ENCODE results near the gene MACF1. TPM values are rescaled to one million over a fixed set of nuclear protein-coding genes. Genes with fewer than 3 reads are reported as not detected.
A peak's percentile ranks its signal among the peaks of the same experiment; 100 is the strongest.

MACF1 gene
- total and polyA plus RNA-seq, 4 donors: 69.1 to 966 (median 233) TPM

GRCh38 chr1:39261712-39262221, 57.3 kb downstream of the MACF1 start:
- no peak for DNase-seq
- H3K9ac ChIP-seq (ENCODE audit: insufficient read depth in 1 of 2, low read length in 2 of 2): no peak overlapping the region
- H3K4me1 ChIP-seq (ENCODE audit: control insufficient read depth in 5 of 5, insufficient read depth in 5 of 5, low read length in 5 of 5): peaks cover 0 to 15% (median 5%) of the 10 kb centered on the region in 5 donors
- peaks cover 3 to 28% (median 9%) of the 10 kb centered on the region in 4 donors for H3K36me3 ChIP-seq (ENCODE audit: control insufficient read depth in 4 of 4, insufficient read depth in 4 of 4, low read length in 4 of 4)
- no peak for TF ChIP-seq CTCF (IDR thresholded peaks at IDR 0.05; ENCODE audit: control extremely low read depth, extremely low read depth)
- 78 to 79% methylated on average over 2 of the region's 2 CpGs for WGBS, 2 donors
- H3K9me3 ChIP-seq (ENCODE audit: control insufficient read depth in 4 of 4, insufficient read depth in 3 of 4, low read length in 3 of 4): no peaks in the 10 kb centered on the region
- H3K27me3 ChIP-seq (ENCODE audit: control insufficient read depth in 3 of 3, insufficient read depth in 3 of 3, low read length in 2 of 3): no peaks in the 10 kb centered on the region
- H3K27ac ChIP-seq (ENCODE audit: low read depth in 1 of 2, low read length in 1 of 2): peak overlapping the region in 1 of 2 donors; percentile 6
- no peak for ATAC-seq (ENCODE audit: insufficient read depth, low FRiP score)
- H3K4me3 ChIP-seq: no peak overlapping the region

GRCh38 chr1:39262802-39263201, 58.3 kb downstream of the MACF1 start:
- TF ChIP-seq CTCF (IDR thresholded peaks at IDR 0.05; ENCODE audit: control extremely low read depth, extremely low read depth): no peak
- DNase-seq (no peak), ATAC-seq (ENCODE audit: insufficient read depth, low FRiP score) (no peak)
- Histone ChIP-seq H3K27ac (ENCODE audit: low read depth in 1 of 2, low read length in 1 of 2) (no peak overlapping the region), H3K4me1 (ENCODE audit: control insufficient read depth in 5 of 5, insufficient read depth in 5 of 5, low read length in 5 of 5) (peaks cover 0 to 21% (median 11%) of the 10 kb centered on the region in 5 donors), H3K36me3 (ENCODE audit: control insufficient read depth in 4 of 4, insufficient read depth in 4 of 4, low read length in 4 of 4) (peaks cover 2 to 24% (median 7%) of the 10 kb centered on the region in 4 donors), H3K9me3 (ENCODE audit: control insufficient read depth in 4 of 4, insufficient read depth in 3 of 4, low read length in 3 of 4) (no peaks in the 10 kb centered on the region), H3K9ac (ENCODE audit: insufficient read depth in 1 of 2, low read length in 2 of 2) (no peak overlapping the region), H3K4me3 (no peak overlapping the region), H3K27me3 (ENCODE audit: control insufficient read depth in 3 of 3, insufficient read depth in 3 of 3, low read length in 2 of 3) (no peaks in the 10 kb centered on the region)
- WGBS, 2 donors: 62 to 64% methylated on average over 4 of the region's 4 CpGs

- Histone ChIP-seq H3K9ac (ENCODE audit: insufficient read depth in 1 of 2, low read length in 2 of 2) (no peak overlapping the region), H3K9me3 (ENCODE audit: control insufficient read depth in 4 of 4, insufficient read depth in 3 of 4, low read length in 3 of 4) (no peaks in the 10 kb centered on the region), H3K36me3 (ENCODE audit: control insufficient read depth in 4 of 4, insufficient read depth in 4 of 4, low read length in 4 of 4) (peaks cover 0 to 20% (median 9%) of the 10 kb centered on the region in 4 donors), H3K27ac (ENCODE audit: low read depth in 1 of 2, low read length in 1 of 2) (peak overlapping the region in 1 of 2 donors; percentile 56), H3K27me3 (ENCODE audit: control insufficient read depth in 3 of 3, insufficient read depth in 3 of 3, low read length in 2 of 3) (no peaks in the 10 kb centered on the region), H3K4me3 (no peak overlapping the region), H3K4me1 (ENCODE audit: control insufficient read depth in 5 of 5, insufficient read depth in 5 of 5, low read length in 5 of 5) (peaks cover 8 to 52% (median 35%) of the 10 kb centered on the region in 5 donors)
- no peak for TF ChIP-seq CTCF (IDR thresholded peaks at IDR 0.05; ENCODE audit: control extremely low read depth, extremely low read depth)
- ATAC-seq (ENCODE audit: insufficient read depth, low FRiP score) (no peak), DNase-seq (peak in 2 of 3 donors; percentile 36 to 51)
- 27 to 47% methylated on average over 1 of the region's 1 CpG for WGBS, 2 donors
Measured at GRCh38 chr1:39266269-39266668, 61.8 kb downstream of the MACF1 start.

GRCh38 chr1:39266792-39267191, 62.3 kb downstream of the MACF1 start:
- H3K27me3 ChIP-seq (ENCODE audit: control insufficient read depth in 3 of 3, insufficient read depth in 3 of 3, low read length in 2 of 3): no peaks in the 10 kb centered on the region
- no peak for ATAC-seq (ENCODE audit: insufficient read depth, low FRiP score)
- H3K36me3 ChIP-seq (ENCODE audit: control insufficient read depth in 4 of 4, insufficient read depth in 4 of 4, low read length in 4 of 4): peaks cover 0 to 17% (median 9%) of the 10 kb centered on the region in 4 donors
- no peak overlapping the region for H3K4me3 ChIP-seq
- TF ChIP-seq CTCF (IDR thresholded peaks at IDR 0.05; ENCODE audit: control extremely low read depth, extremely low read depth): no peak
- no peaks in the 10 kb centered on the region for H3K9me3 ChIP-seq (ENCODE audit: control insufficient read depth in 4 of 4, insufficient read depth in 3 of 4, low read length in 3 of 4)
- H3K4me1 ChIP-seq (ENCODE audit: control insufficient read depth in 5 of 5, insufficient read depth in 5 of 5, low read length in 5 of 5): peaks cover 8 to 57% (median 39%) of the 10 kb centered on the region in 5 donors
- no peak overlapping the region for H3K9ac ChIP-seq (ENCODE audit: insufficient read depth in 1 of 2, low read length in 2 of 2)
- H3K27ac ChIP-seq (ENCODE audit: low read depth in 1 of 2, low read length in 1 of 2): no peak overlapping the region
- no peak for DNase-seq
- WGBS, 2 donors: 70 to 74% methylated on average over 1 of the region's 1 CpG
